Gastrocnemius medialis (tissue), 4 donors: ENCODE measurements around the gene TLE2. TPM values are rescaled to one million over a fixed set of nuclear protein-coding genes. Genes with fewer than 3 reads are reported as not detected.
"Not testable (repeated sequence)": the region's sequence is repeated elsewhere in the genome, so short reads cannot be mapped to it uniquely, and the experiment has no call there.

Experiments used
- ATAC-seq, 2 donors: fragments of 150-250 bp; one replicate each; pipeline ENCODE4 v1.9.1; 2016
- DNase-seq, 2 donors: peaks; one replicate each; pipeline ENCODE4 v3.0.0-alpha.2; 2019
- H3K27ac ChIP-seq, 4 donors: fragments of 200-600 bp; sonication (generic); 1 replicate in 1 of 4; 2 replicates in 3 of 4; pipeline ENCODE4 v1.5.1; 2016 to 2018; ENCODE audit warnings: mild to moderate bottlenecking in 2 of 4, moderate library complexity in 1 of 4
- H3K27me3 ChIP-seq, 3 donors: fragments of 200-600 bp; sonication (generic) in 2 of 3; 1 replicate in 1 of 3; 2 replicates in 2 of 3; pipeline versions ENCODE4 v1.5.1 to v1.6.0; 2016 to 2019; ENCODE audit warnings: mild to moderate bottlenecking in 1 of 3, moderate library complexity in 1 of 3
- H3K36me3 ChIP-seq, 2 donors: fragments of 200-600 bp; sonication (generic) in 1 of 2; one replicate each; pipeline ENCODE4 v1.5.1; 2017 to 2018
- H3K4me1 ChIP-seq, 2 donors: fragments of 200-600 bp; sonication (generic) in 1 of 2; one replicate each; pipeline ENCODE4 v1.5.1; 2016 to 2017; ENCODE audit warnings: mild to moderate bottlenecking in 2 of 2
- H3K4me3 ChIP-seq, 4 donors: fragments of 200-600 bp; sonication (generic) in 3 of 4; 1 replicate in 1 of 4; 2 replicates in 3 of 4; pipeline ENCODE4 v1.5.1; 2016 to 2019; ENCODE audit warnings: mild to moderate bottlenecking in 2 of 4
- H3K9me3 ChIP-seq, 3 donors: fragments of 200-600 bp; sonication (generic) in 2 of 3; 1 replicate in 1 of 3; 2 replicates in 2 of 3; pipeline ENCODE4 v1.5.1; 2016 to 2019
- CTCF ChIP-seq, 5 experiments: fragments of 450-650 bp in 3 of 5; fragments of 200-600 bp in 2 of 5; sonication (generic) in 2 of 5; IDR thresholded peaks in 4 of 5; conservative IDR thresholded peaks in 1 of 5; 1 replicate in 4 of 5; 2 replicates in 1 of 5; pipeline ENCODE4 v1.5.1; 2016 to 2019; ENCODE audit warnings: antibody characterized with exemption in 5 of 5, mild to moderate bottlenecking in 3 of 5, moderate library complexity in 3 of 5
- POLR2A ChIP-seq, 2 donors: fragments of 450-650 bp; IDR thresholded peaks; one replicate each; pipeline ENCODE4 v1.6.1; 2017; ENCODE audit warnings: antibody characterized with exemption in 2 of 2, mild to moderate bottlenecking in 2 of 2, moderate library complexity in 2 of 2
- in situ Hi-C, 4 donors: fragments of 200-750 bp; cut with MboI; loops; one replicate each; pipeline versions ENCODE4 v1.15.0 to v1.8.0; 2017; ENCODE audit warnings: low sequenced_read_pairs in 4 of 4
- intact Hi-C: fragments of 100-400 bp; cut with DNase I; formaldehyde crosslinking; loops from one replicate; pipeline ENCODE4 v1.15.1; 2023; ENCODE audit warnings: low total_unique reads
- total RNA-seq, 4 donors: library from RNA; depleted of rRNA; stranded (reverse); fragments of >200 nt; gene quantifications; one replicate each; pipeline versions ENCODE4 v1.1.0 to v1.2.3, GENCODE V29; 2016

Gene TLE2
- total RNA-seq, 4 donors from 2014 or later = 26.1 to 48.5 (median 45.2) TPM

GRCh38 chr19:3039641-3040077 is 10.6 kb upstream of the TLE2 start:
- intact Hi-C loops (loop anchor here (10.0 kb wide), 1 partner anchor 945 kb away; the partner anchor contains the start of genes IZUMO4 and MOB3A), in situ Hi-C loops (loop anchor here in 1 of 4 donors (10.0 kb wide), 1 partner anchor 65 kb away; the partner anchor contains the start of gene TLE6)
- Histone ChIP-seq H3K27ac (peak overlapping the region in 3 of 4 donors; percentile 62 to 74 (median 68)), H3K9me3 (no peaks in the 10 kb centered on the region), H3K4me1 (peaks cover 17 to 19% of the 10 kb centered on the region in 2 donors), H3K27me3 (no peaks in the 10 kb centered on the region), H3K36me3 (no peaks in the 10 kb centered on the region), H3K4me3 (no peak overlapping the region)
- DNase-seq = peak in 1 of 2 donors; percentile 44
- peak in 3 of 5 experiments; percentile 13 to 43 (median 29) for TF ChIP-seq CTCF (IDR thresholded peaks at IDR 0.05 in 4 of 5, conservative IDR thresholded peaks at IDR 0.05 in 1 of 5)
- no peak for TF ChIP-seq POLR2A (IDR thresholded peaks at IDR 0.05)
- ATAC-seq = no peak

DNA sequence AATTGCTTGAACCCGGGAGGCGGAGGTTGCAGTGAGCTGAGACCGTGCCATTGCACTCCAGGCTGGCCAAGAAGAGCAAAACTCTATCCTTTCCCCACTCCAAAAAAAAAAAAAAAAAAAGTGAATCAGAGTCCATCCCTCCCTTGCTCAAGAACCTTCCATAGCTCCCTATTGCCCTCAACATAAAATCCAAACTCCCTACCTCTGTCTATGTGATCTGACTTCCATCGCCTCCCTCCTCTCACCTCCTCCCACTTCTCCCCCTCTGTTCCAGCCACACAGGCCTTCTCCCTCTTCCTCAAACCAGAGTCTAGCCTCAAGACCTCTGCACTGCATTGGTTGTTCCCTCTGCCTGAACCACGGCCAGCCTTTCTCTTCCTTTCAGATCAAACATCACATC is 10.0 kb upstream of the TLE2 start:
- peak overlapping the region in 3 of 4 donors; percentile 62 to 74 (median 68) for H3K27ac ChIP-seq
- intact Hi-C loops (loop anchor here (10.0 kb wide), 1 partner anchor 944 kb away; the partner anchor contains the start of genes IZUMO4 and MOB3A), in situ Hi-C loops (loop anchor here in 1 of 4 donors (10.0 kb wide), 1 partner anchor 64 kb away; the partner anchor contains the start of gene TLE6)
- peaks cover 19 to 20% of the 10 kb centered on the region in 2 donors for H3K4me1 ChIP-seq
- TF ChIP-seq CTCF (IDR thresholded peaks at IDR 0.05 in 4 of 5, conservative IDR thresholded peaks at IDR 0.05 in 1 of 5) (no peak), POLR2A (IDR thresholded peaks at IDR 0.05) (no peak)
- H3K9me3 ChIP-seq = no peaks in the 10 kb centered on the region
- H3K27me3 ChIP-seq = no peaks in the 10 kb centered on the region
- ATAC-seq = no peak
- H3K4me3 ChIP-seq = no peak overlapping the region
- H3K36me3 ChIP-seq = no peaks in the 10 kb centered on the region
- DNase-seq = no peak

DNA sequence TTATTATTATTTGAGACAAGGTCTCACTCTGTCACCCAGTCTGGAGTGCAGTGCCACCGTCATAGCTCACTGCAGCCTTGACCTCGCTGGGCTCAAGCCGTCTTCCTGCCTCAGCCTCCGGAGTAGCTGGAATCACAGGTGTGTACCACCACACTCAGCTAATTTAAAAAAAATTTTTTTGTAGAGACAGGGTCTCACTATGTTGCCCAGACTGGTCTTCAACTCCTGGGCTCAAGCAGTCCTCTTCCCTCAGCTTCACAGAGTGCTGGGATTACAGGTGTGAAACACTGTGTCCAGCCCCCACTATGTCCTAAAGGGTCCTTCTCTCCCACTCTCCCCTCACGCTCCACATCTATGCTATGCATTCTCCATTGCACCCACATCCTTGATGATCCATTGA is 9.1 kb upstream of the TLE2 start:
- intact Hi-C loops = loop anchor here (10.0 kb wide), 1 partner anchor 943 kb away; the partner anchor contains the start of genes IZUMO4 and MOB3A
- H3K9me3 ChIP-seq = no peaks in the 10 kb centered on the region
- in situ Hi-C loops = loop anchor here in 1 of 4 donors (10.0 kb wide), 1 partner anchor 63 kb away; the partner anchor contains the start of gene TLE6
- no peaks in the 10 kb centered on the region for H3K27me3 ChIP-seq
- ATAC-seq = no peak
- H3K36me3 ChIP-seq = no peaks in the 10 kb centered on the region
- no peak overlapping the region for H3K4me3 ChIP-seq
- DNase-seq = no peak
- no peak overlapping the region for H3K27ac ChIP-seq
- H3K4me1 ChIP-seq = peaks cover 19 to 20% of the 10 kb centered on the region in 2 donors
- TF ChIP-seq CTCF (IDR thresholded peaks at IDR 0.05 in 4 of 5, conservative IDR thresholded peaks at IDR 0.05 in 1 of 5) (no peak), POLR2A (IDR thresholded peaks at IDR 0.05) (no peak)

DNA sequence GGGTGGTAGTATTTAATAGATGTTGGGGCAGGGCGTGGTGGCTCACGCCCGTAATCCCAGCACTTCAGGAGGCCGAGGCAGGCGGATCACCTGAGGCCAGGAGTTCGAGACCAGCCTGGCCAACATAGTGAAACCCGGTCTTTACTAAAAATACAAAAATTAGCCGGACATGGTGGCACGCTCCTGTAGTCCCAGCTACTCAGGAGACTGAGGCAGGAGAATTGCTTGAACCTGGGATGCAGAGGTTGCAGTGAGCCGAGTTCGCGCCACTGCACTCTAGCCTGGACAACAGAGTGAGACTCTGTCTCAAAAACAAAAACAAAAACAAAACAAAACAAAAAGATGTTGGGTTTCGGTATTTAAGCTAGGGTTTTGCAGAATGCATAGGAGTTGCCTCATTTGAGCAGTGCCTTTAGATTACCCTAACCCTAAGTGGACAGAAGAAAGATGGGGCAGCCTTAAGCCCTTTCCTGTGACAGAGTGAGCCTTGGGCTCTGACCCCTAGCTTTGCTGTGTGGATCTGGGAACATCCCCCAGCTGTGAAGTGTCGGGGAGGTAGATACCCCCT is 8.0 kb upstream of the TLE2 start:
- in situ Hi-C loops = loop anchor here in 1 of 4 donors (10.0 kb wide), 1 partner anchor 62 kb away; the partner anchor contains the start of gene TLE6

More for the DNA sequence above, 8.0 kb upstream of the TLE2 start:
- Histone ChIP-seq H3K4me1 (peaks cover 19 to 20% of the 10 kb centered on the region in 2 donors), H3K27ac (peak overlapping the region; percentile 88 to 100 (median 98)), H3K4me3 (peak overlapping the region in 1 of 4 donors; percentile 86)
- H3K27me3 ChIP-seq, ATAC-seq, H3K36me3 ChIP-seq, H3K9me3 ChIP-seq, DNase-seq: not testable (repeated sequence)
- intact Hi-C loops = loop anchor here (1.0 to 10.0 kb wide), 3 partner anchors 36 to 942 kb away; partner anchors contain the start of genes IZUMO4, MOB3A and TLE6
